ENCODE results near the gene ZG16.

GRCh38 chr16:29730649-29731048 lies 47.4 kb upstream of the ZG16 start:
- TF ChIP-seq, protein P1, sequence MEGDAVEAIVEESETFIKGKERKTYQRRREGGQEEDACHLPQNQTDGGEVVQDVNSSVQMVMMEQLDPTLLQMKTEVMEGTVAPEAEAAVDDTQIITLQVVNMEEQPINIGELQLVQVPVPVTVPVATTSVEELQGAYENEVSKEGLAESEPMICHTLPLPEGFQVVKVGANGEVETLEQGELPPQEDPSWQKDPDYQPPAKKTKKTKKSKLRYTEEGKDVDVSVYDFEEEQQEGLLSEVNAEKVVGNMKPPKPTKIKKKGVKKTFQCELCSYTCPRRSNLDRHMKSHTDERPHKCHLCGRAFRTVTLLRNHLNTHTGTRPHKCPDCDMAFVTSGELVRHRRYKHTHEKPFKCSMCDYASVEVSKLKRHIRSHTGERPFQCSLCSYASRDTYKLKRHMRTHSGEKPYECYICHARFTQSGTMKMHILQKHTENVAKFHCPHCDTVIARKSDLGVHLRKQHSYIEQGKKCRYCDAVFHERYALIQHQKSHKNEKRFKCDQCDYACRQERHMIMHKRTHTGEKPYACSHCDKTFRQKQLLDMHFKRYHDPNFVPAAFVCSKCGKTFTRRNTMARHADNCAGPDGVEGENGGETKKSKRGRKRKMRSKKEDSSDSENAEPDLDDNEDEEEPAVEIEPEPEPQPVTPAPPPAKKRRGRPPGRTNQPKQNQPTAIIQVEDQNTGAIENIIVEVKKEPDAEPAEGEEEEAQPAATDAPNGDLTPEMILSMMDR (IDR thresholded peaks at IDR 0.05; ENCODE audit: poor library complexity), result no peak
- no peak for TF ChIP-seq EZH2 (IDR thresholded peaks at IDR 0.05; ENCODE audit: borderline replicate concordance)
